HG02981 (cell line): ENCODE data around the gene BCAS4.
"Not testable (repeated sequence)": the region's sequence is repeated elsewhere in the genome, so short reads cannot be mapped to it uniquely, and the experiment has no call there.

Source experiments
- ATAC-seq: cut with Tn5 transposase; IDR thresholded peaks from one replicate; pipeline ENCODE4 v1.9.1; 2021; ENCODE audit warnings: mild to moderate bottlenecking, moderate library complexity; ENCODE audit not compliant: unreplicated experiment

Gene BCAS4

DNA sequence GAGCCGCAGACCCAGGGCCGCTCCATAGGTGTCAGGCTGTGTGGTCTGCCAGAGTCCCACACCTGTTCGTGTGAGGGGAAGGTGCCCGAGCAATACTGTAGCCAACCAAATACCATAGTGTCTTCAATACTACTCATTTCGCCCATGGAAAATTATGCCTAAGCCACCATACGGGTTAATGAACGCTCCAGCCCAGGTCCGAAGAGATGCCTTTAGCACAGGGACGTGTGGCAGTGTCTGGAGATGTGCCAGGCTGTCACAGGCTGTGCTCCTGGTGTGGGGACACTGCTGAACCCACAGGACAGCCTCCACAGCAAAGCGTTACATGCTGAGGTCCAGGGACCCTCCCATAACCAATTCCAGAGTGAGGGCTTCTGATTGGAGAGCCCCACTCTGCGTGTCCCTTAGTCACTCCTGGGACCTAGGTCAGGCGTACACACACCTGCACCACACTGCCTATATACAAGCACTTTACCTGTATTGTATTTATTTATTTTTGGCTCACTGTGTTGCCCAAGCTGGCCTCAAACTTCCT lies 25.2 kb upstream of the BCAS4 start:
- not testable (repeated sequence) for ATAC-seq

DNA sequence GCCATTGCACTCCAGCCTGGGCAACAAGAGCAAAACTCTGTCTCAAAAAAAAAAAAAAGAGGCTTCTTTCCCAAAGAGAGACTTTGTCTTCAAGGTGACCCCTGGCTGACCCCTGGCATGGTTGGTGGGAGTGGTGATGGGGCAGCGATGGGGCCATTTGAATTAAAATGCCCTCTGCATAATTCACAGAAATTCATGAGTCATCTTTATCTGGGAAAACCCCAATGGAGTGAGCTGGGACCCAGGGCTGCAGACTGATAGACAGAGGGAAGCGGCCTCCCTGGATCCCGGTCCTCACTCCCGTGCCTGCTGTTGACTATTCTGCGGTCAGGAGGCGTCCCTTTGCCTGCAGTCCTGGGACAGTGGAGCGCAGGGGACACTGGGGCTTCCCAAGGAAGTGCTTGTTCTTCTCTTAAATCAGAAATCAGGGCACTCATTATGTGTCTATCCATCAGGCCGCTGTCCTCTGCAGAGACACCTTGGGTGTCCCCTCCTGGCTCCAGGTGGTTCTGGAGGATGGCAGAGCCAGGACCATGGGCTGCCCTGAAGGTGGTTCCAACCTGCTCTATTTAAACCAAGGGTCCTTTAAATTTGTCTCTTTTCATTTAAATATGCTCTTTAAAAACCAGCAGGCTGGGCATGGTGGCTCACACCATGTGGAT lies 23.3 kb upstream of the BCAS4 start:
- not testable (repeated sequence) for ATAC-seq

DNA sequence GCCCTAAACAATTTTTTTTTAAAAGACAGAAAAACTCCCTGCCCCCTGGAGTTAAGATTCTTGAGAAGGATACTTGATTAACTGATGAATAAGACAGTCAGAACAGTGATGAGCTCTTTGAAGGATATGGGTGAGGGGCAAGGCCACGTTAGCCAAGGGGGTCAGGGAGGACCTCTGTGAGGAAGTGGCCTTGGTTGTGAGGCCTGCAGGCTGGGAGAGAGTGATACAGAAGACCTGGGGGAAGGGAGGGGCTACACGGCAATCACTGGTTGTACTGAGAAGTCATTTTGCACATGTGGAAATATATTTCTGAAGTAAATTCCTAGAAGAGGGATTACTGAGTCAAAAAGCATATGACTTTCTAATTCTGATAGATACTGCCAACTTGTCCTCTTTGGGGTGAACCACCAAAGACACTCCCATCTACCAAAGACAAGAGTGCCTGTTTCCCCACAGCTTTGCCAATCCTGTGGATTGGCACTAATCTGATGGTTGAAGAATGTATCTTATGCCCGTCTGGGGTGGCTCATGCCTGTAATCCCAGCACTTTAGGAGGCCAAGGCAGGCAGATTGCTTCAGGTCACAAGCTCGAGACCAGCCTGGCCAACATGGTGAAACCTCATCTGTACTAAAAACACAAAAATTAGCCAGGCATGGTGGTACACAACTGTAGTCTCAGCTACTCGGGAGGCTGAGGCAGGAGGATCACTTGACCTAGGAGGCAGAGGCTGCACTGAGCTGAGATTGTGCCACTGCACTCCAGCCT lies 22.3 kb upstream of the BCAS4 start:
- ATAC-seq, result no peak

DNA sequence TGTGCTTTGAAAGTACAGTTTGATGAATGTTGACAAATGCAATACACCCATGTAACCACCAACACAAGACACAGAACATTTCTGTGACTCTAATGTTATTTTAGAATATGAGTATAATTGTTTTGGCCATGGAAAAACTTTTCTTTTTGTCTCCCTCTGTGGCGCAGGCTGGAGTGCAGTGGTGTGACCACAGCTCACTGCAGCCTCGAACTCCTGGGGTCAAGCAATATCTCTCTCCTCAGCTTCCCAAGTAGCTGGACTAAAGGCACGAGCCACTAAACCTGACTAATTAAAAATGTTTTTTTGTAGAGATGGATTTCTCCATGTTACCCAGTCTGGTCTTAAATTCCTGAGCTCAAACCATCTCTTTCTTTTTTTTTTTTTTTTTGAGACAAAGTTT lies 20.3 kb upstream of the BCAS4 start:
- ATAC-seq, result no peak

DNA sequence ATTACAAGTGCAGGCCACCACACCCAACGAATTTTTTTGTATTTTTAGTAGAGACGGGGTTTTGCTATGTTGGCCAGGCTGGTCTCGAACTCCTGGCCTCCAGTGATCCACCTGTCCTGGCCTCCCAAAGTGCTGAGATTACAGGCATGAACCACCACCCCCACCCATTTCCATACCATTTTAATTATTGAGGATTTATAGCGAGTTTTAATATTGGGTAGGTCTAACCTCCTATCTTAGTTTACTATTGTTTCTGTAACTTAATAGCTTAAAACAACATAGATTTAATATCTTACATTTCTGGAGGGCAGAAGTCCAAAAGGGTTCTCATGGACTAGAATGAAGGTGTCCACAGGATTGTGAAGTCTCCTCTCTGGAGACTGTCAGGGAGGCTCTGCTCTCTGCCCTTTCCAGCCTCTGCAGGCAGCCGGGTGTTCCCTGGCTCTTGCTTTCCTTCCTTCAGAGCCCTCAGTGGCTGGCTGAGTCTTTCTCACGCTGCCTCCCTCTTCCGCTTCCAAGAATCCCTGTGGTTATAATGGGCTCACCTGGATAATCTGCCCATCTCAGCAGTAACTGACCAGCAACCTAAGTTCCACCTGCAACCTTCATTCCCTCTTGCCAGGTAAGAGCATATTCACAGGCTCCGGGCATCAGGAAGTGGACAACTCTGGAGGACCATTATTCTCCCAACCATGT lies 18.6 kb upstream of the BCAS4 start:
- no peak for ATAC-seq

DNA sequence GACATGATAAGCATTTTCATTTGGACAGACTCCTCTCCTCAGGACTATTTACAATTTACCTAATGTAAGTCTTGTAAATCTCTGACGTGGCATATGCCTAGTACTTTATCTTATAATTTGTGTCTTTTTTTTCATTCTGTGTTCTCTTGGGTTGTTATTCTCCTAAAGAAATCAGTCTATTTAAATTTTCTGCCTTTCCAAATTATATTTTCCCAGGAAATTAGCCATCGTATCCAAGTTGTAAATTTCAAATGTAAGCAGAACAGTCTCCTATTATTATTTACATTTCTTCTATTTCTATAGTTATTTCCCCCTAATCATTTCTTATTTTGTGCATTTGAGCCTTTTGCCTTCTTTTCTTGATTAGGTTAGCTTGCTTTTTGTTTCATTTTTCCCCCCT lies 17.5 kb upstream of the BCAS4 start:
- no peak for ATAC-seq

DNA sequence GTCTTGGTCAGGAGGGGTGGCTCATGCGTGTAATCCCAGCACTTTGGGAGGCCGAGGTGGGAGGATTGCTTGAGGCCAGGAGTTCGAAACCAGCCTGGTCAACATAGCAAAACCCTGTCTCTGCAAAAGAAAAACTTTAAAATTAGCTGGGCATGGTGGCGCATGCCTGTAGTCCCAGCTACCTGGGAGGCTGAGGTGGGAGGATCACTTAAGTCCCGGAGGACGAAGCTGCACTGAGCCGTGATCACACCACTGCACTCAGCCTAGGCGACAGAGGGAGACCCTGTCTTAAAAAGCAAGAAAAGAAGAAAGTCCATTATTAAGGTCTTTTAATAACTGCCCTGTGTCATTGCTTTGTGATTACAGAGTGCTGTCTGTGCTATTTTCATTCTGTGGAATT lies 15.9 kb upstream of the BCAS4 start:
- ATAC-seq, result not testable (repeated sequence)

DNA sequence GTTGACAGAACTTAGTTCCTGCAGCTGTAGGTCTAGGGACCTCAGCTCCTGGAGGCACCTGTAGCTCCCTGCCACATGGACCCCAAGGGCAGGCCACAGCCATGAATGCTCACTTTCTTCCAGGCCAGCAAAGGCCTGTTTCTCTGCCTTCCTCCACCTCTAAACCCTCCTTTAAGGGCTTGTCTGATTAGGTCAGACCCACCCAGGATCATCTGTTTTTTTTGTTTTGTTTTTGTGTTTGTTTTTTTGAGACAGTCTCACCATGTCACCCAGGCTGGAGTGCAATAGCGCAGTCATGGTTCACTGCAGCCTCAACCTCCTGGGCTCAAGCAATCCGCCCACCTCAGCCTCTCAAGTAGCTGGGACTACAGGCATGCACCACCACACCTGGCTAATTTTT lies 11.5 kb upstream of the BCAS4 start:
- no peak for ATAC-seq

DNA sequence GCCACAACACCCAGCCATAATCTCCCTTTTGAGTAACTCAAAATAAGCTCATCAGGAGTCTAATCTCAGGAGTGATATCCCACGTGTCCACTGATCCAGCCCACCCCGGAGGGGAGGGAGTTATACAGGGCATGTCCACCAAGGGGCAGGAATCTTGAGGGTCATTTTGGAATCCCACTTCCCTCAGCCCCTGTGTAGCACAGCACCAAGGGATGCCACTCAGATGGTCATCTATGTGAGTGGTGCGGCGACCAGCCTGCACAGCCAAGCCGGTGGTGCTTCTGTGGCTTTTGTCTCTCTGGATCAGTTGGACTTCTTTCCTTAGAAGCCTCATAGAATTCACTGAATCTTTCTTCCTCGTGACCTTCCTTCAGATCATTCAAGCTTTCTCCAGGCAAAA lies 11.0 kb upstream of the BCAS4 start:
- ATAC-seq, result no peak

DNA sequence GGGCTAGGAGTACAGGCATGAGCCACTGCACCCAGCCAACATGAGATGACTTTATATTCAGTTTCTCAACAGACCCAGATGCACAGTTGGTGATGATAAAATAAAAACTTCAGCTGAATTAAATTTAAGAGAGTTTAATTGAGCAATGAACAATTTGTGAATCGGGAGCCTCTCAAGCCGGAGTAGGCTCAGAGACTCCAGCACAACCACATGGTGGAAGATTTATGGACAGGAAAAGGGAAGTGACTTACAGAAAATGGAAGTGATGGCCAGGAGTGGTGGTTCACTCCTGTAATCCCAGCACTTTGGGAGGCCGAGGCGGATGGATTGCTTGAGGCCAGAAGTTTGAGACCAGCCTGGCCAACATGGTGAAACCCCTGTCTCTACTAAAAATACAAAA lies 10.4 kb upstream of the BCAS4 start:
- no peak for ATAC-seq

DNA sequence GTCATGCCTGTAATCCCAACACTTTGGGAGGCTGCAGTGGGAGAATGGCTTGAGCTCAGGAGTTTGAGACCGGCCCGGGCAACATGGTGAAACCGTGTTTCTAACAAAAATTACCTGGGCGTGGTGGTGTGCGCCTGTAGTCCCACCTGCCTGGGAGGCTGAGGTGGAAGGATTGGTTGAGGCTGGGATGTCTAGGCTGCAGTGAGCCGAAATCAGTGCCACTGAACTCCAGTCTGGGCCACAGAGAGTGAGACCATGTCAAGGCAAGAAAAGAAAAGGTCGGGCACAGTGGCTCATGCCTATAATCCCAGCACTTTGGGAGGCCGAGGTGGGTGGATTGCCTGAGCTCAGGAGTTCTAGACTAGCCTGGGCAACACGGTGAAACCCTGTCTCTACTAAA lies 8.2 kb upstream of the BCAS4 start:
- no peak for ATAC-seq

DNA sequence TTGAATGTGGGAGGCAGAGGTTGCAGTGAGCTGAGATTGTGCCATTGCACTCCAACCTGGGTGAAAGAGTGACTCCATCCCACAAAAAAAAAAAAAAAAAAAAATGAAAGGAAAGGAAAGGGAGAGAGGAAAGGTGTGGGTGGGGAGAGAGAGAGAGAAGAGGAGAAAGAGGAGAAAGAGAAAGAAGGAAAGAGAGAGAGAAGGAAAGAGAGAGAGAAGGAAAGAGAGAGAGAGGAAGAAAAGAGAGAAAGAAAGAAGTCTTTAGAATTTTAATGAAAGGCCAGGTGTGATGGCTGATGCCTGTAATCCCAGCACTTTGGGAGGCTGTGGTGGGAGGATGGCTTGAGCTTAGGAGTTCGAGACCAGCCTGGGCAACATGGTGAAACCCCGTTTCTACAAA lies 7.7 kb upstream of the BCAS4 start:
- ATAC-seq, result no peak

DNA sequence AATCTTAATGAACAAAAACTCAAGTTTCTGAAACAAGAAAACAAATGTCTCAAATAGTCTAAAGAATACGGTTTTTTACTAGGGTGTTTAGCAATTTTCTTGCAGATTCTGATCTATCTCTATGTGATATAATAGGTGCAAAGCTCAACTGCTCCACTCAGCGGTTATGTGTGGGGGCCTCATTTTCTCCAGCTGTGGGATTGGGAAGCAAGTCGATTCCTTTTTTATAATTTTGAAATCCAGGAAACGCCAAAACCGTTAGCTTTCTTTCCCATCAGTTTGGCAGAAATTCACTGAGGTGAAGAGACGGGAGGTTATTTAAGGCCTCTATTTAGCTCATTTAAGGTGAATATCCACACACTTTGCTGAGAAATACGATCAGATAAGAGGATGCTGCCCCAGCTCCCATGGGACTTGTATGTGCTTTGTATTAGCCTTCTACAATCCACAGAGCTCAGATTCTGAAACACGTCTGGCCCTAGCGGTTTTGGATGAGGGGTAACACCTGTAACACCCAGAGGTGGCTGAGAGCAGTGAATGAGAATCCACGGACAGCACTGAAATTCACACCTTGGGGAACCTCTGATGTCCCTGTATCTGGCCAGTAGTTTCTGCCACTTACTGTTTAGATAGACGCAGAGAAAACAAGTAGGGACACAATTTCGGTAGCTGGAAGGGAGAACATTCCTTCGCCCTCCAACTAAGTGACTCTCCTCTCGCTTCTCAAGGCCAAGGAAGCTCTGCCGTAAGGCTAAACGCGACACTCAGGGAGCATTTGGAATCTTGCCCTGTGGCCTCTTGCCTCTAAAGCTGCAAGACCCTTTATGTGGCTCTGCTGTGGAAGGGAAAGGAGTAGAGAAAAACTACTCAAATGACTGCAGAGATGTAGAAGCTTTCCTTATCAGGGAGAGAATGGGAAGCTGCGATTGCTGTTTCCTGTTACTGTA lies 6.5 kb upstream of the BCAS4 start:
- no peak for ATAC-seq

DNA sequence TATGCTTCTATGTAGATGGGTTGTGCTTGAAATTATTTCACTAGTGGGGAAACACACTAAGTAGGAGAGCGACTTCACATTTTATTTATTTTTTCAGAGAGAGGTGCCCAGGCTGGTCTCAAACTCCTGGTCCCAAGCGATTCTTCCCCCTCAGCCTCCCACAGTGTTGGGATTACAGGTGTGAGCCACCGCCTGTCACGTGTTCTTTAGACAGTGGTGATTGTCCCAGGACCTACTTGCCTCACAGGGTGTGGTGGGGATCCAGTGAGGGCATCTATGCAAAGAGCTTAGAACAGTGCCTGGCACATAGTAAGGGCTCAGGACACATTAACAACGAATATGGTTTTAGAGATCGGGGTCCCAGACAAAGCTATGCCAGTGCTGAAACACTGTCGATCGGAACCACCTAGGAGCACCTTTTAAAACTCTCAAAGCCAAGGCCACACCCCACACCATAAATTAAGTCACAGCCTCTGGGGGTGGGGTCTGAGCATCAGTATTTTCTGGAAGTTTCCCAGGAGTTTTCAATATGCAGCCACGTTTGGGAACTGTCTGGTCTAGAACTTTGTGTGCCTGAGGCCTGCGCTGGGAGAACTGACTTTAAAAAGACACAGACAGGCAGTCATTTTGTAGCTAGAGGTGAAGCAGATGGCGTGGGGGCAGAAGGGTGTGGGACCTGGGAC lies 4.8 kb upstream of the BCAS4 start:
- no peak for ATAC-seq

DNA sequence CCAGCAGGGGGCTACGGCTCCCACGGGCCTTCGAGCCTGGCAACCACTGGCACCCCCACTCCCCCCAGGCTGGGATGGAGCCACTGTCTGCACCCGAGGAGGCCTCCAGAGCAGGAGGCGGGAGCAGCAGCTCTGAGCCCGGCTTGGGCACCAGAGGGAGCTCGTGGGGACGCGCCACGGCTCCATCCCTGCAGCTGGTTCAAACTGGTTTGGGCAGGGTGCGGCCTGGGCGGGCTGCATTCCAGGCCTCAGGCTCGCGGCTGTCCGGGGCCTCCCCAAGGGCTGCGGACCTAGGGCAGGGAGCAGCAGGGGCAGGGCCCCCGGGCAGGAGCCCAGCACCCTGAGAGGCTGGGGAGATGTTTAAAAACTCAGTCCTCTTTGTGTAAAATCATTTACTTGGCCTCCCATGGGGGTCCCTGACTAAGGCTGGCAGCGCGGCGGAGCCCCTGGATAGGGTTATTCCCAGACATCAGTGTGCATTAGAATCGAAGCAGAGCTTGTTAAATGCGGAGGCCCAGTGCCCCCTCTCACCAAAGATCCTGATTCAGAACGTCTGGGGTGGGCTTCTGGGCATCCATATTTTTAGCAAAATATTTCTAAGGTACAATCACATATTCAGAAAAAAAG lies 4.1 kb upstream of the BCAS4 start:
- ATAC-seq, result peak; percentile 62

DNA sequence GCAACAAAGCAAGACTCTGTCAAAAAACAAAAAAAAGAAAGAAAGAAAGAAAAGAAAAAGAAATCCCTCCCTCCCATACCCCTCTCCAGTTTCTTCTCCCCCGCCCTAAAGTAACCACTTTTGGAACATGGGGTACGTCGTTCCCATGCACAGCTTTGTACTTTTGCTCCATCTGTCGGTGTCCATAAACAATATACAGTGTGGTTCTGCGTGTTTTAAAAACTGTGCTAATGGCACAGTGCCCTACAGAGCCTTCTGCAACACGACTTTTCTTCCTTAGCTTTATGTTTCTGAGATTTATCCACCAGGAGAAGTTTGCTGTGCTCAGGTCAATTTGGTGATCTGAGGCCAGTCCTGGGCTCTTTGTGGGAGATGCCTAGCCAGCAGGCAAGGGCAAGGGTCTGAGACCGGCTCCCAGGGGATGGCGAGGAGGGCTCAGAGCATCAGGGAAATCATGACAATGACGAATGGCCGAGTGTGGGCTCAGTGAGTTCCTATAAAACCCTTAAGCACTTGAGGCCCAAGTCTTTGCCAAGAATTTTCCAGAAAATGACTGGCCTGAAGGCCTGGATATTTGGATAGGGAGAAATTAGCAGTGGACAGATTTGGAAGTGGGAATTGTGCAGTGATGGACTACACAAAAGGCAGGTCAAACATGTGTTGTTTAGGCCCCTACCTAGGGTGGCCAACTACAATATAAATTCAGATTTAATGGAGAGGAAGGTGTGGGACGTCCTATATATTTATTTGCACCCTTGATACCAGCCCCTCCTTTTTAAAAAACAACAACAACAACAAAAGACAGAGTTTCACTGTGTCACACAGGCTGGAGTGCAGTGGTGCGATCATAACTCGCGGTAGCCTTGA lies 1.9 kb upstream of the BCAS4 start:
- no peak for ATAC-seq

DNA sequence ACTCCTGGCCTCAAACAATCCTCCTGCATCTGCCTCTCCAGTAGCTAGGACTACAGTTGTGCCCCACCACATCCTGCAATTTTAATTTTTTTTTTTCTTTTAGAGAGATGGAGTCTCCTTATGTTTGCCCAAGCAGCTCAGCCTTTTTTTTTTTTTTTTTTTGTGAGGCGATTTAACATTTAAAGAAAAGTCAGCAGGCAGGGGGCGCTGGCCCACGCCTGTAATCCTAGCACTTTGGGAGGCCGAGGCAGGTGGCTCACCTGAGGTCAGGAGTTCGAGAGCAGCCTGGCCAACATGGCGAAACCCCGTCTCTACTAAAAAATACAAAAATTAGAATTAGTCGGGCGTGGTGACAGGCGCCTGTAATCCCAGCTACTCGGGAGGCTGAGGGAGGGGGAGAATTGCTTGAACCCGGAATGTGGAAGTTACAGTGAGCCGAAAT lies 1.3 kb upstream of the BCAS4 start:
- not testable (repeated sequence) for ATAC-seq

DNA sequence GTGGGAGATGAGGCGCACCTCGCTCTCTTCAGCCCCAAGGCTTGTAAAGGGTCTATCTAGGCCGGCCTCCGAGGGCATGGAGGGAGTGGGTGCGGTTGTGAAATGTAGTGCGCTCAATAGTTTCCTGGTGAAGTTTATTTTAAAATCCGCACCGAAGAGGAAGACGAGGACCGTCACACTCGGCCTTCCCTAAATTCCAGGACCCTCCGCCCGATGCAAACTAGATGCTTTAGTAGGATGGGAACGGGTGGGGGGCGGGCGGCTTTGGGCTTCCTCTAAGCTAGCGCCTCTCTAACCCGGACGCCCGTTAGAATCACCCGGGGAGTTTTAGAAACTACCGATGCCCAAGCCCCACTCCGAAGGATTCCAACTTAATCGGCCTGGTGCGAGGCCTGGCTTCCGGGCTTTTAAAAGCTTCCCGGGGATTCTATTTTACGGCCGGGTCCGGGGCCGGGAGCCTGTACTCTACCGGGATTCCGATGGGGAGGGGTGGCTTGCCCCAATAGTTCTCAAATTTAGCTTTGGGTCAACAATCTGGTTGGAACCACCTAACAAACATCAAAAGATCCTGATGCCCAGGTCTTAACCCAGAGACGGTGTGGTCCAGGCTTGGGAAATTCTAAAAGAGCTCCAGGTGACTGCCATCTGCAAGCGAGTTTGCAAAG lies 548 bp upstream of the BCAS4 start:
- ATAC-seq, result no peak
